ENCODE data around the gene CACNG5. TPM values are rescaled to one million over a fixed set of nuclear protein-coding genes. Genes with fewer than 3 reads are reported as not detected.
A peak's percentile ranks its signal among the peaks of the same experiment; 100 is the strongest.

The CACNG5 gene
- polyA plus RNA-seq, 3 donors: not detected

DNA sequence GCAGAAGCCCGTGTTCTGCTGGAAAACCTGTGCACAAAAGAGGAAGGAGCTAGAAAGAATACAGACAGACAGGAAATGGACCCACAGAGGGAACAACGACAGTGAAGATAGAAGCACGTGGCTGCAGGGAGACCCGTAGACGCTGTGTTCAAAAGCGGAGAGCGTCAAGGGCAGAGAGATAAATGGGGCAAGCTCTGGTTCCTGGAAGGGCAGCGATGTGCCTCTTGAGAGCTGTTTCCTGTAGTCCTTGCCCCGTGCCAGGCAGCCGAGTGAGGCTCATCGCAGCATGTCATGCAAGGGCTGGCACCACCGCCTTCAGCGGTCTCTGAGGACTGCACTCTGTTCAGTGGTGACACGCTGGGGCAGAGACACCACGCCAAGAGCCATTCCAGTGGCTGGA, 43.6 kb upstream of the CACNG5 start:
- intact Hi-C loops (cut with micrococcal nuclease): no loop called here
- WGBS (ENCODE audit: insufficient coverage): 10% methylated on average over 15 of the region's 15 CpGs
- H3K4me1 ChIP-seq (ENCODE audit: control insufficient read depth in 1 of 2, insufficient read depth in 2 of 2, low read length in 2 of 2): peaks cover 14 to 16% of the 10 kb centered on the region in 2 donors
- no peaks in the 10 kb centered on the region for H3K9me3 ChIP-seq (replicated peaks in 1 of 2; ENCODE audit: control insufficient read depth in 1 of 2, insufficient read depth in 1 of 2, low read length in 2 of 2)
- H3K79me2 ChIP-seq (ENCODE audit: insufficient read depth, low read length): no peaks in the 10 kb centered on the region
- peaks cover 0 to 2% (median 2%) of the 10 kb centered on the region in 3 donors for H3K27me3 Mint-ChIP-seq (ENCODE audit: low read depth in 3 of 3)
- H3K9ac ChIP-seq (ENCODE audit: insufficient read depth, low read length, poor library complexity, severe bottlenecking): peak overlapping the region; percentile 40
- no peaks in the 10 kb centered on the region for H3K27me3 ChIP-seq (ENCODE audit: control insufficient read depth in 2 of 2, insufficient read depth in 2 of 2, low read length in 2 of 2)
- H2AFZ ChIP-seq (ENCODE audit: insufficient read depth, low read depth, low read length, poor library complexity, severe bottlenecking): peak overlapping the region; percentile 22
- peak overlapping the region; percentile 59 to 76 for H3K4me3 Mint-ChIP-seq
- TF ChIP-seq, protein P1, sequence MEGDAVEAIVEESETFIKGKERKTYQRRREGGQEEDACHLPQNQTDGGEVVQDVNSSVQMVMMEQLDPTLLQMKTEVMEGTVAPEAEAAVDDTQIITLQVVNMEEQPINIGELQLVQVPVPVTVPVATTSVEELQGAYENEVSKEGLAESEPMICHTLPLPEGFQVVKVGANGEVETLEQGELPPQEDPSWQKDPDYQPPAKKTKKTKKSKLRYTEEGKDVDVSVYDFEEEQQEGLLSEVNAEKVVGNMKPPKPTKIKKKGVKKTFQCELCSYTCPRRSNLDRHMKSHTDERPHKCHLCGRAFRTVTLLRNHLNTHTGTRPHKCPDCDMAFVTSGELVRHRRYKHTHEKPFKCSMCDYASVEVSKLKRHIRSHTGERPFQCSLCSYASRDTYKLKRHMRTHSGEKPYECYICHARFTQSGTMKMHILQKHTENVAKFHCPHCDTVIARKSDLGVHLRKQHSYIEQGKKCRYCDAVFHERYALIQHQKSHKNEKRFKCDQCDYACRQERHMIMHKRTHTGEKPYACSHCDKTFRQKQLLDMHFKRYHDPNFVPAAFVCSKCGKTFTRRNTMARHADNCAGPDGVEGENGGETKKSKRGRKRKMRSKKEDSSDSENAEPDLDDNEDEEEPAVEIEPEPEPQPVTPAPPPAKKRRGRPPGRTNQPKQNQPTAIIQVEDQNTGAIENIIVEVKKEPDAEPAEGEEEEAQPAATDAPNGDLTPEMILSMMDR (IDR thresholded peaks at IDR 0.05): no peak
- peaks cover 16% of the 10 kb centered on the region for H3K4me1 Mint-ChIP-seq
- no peaks in the 10 kb centered on the region for H4K20me1 ChIP-seq (ENCODE audit: insufficient read depth, low read length)
- H3K4me2 ChIP-seq (replicated peaks; ENCODE audit: extremely low read depth, low read length, poor library complexity, severe bottlenecking): peak overlapping the region; percentile 54
- H3K4me3 ChIP-seq (replicated peaks in 1 of 3; ENCODE audit: low read depth in 2 of 3, low read length in 3 of 3): peak overlapping the region in 1 of 3 experiments; percentile 35
- peaks cover 54 to 81% of the 10 kb centered on the region in 2 donors for H3K36me3 Mint-ChIP-seq
- H3K9me3 Mint-ChIP-seq: peaks cover 0 to 3% (median 0%) of the 10 kb centered on the region in 7 donors
- peak overlapping the region; percentile 3 to 88 (median 49) for H3K27ac Mint-ChIP-seq
- H3K27ac ChIP-seq (ENCODE audit: low read depth in 1 of 2, low read length in 2 of 2): no peak overlapping the region
- peak; percentile 39 to 51 (median 45) for DNase-seq
- peaks cover 23 to 78% of the 10 kb centered on the region in 2 donors for H3K36me3 ChIP-seq (replicated peaks in 1 of 2; ENCODE audit: control insufficient read depth in 1 of 2, insufficient read depth in 2 of 2, low read length in 2 of 2)

DNA sequence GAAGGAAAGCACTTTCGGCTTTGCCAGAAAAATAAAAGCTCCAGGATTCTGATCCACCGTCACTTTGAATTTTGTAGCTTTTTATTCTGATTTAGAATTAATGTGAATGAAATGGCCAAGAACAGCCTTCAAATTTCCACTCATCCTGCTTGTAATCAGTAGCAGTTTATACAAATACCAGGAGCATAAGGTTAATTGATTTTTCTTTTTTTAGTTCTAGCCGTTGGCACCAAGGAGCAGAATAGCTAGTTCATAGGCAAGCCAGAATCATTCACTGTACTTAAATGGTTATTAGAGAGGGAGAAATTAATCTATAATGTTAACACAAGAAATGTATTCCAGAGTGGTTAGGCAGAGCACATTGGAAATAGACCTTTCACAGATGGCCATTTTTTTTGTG, 41.1 kb upstream of the CACNG5 start:
- H3K36me3 ChIP-seq (replicated peaks in 1 of 2; ENCODE audit: control insufficient read depth in 1 of 2, insufficient read depth in 2 of 2, low read length in 2 of 2): peaks cover 18 to 71% of the 10 kb centered on the region in 2 donors
- no peak overlapping the region for H3K27ac ChIP-seq (ENCODE audit: low read depth in 1 of 2, low read length in 2 of 2)
- H3K4me1 ChIP-seq (ENCODE audit: control insufficient read depth in 1 of 2, insufficient read depth in 2 of 2, low read length in 2 of 2): peaks cover 14 to 16% of the 10 kb centered on the region in 2 donors
- H3K27me3 ChIP-seq (ENCODE audit: control insufficient read depth in 2 of 2, insufficient read depth in 2 of 2, low read length in 2 of 2): no peaks in the 10 kb centered on the region
- no peak overlapping the region for H3K4me3 ChIP-seq (replicated peaks in 1 of 3; ENCODE audit: low read depth in 2 of 3, low read length in 3 of 3)
- Mint-ChIP-seq H3K27ac (no peak overlapping the region), H3K27me3 (ENCODE audit: low read depth in 3 of 3) (peaks cover 0 to 2% (median 2%) of the 10 kb centered on the region in 3 donors), H3K36me3 (peaks cover 45 to 74% of the 10 kb centered on the region in 2 donors), H3K4me1 (peaks cover 16% of the 10 kb centered on the region), H3K9me3 (peaks cover 0 to 10% (median 4%) of the 10 kb centered on the region in 7 donors), H3K4me3 (no peak overlapping the region)
- H3K79me2 ChIP-seq (ENCODE audit: insufficient read depth, low read length): no peaks in the 10 kb centered on the region
- no peak overlapping the region for H3K9ac ChIP-seq (ENCODE audit: insufficient read depth, low read length, poor library complexity, severe bottlenecking)
- peaks cover 10% of the 10 kb centered on the region in 2 donors for H3K9me3 ChIP-seq (replicated peaks in 1 of 2; ENCODE audit: control insufficient read depth in 1 of 2, insufficient read depth in 1 of 2, low read length in 2 of 2)
- no peak overlapping the region for H3K4me2 ChIP-seq (replicated peaks; ENCODE audit: extremely low read depth, low read length, poor library complexity, severe bottlenecking)
- WGBS (ENCODE audit: insufficient coverage): no CpG with 5 or more reads among the region's 3 CpGs
- intact Hi-C loops (cut with micrococcal nuclease): no loop called here
- no peaks in the 10 kb centered on the region for H4K20me1 ChIP-seq (ENCODE audit: insufficient read depth, low read length)
- DNase-seq: no peak
- TF ChIP-seq, protein P1 (IDR thresholded peaks at IDR 0.05): no peak
- no peak overlapping the region for H2AFZ ChIP-seq (ENCODE audit: insufficient read depth, low read depth, low read length, poor library complexity, severe bottlenecking)

Measured in CD14-positive monocyte (primary cell).